Stimulated activated CD4-positive, alpha-beta T cell treated with anti-CD3 and anti-CD28 coated beads, Interleukin-4, amount 100 ng/mL, for 48 hours (primary cell): ENCODE data around the gene TMEM204.

Experiments
- DNase-seq, 2 donors: peaks; one replicate each; pipeline ENCODE4 v3.0.0-alpha.2; 2020; ENCODE audit warnings: low read depth in 2 of 2

The TMEM204 gene

DNA sequence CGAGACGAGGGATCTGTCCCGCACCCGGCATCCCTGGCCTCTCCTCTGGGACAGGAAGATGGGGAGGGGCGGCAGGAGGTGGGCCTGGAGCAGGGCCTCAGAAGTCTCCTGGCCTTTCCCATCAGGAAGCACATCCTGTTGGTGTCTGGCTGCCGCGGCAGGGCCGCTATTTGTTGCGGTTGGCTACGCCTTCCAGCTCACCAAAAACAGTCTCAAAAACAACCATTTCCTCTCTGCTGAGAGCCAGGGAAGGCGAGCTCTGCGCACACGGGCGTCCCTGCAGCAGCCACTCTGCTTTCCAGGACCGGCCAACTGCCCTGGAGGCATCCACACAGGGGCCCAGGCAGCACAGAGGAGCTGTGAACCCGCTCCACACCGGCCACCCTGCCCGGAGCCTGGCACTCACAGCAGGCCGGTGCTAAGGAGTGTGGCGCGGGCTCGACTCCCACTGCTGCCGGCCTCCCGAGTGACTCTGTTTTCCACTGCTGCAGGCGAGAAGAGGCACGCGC is at the start of gene TMEM204:
TMEM204 (plus strand) TSS at position 224 of the 509 bp plus-strand sequence. CDS start 610 bp downstream, outside the sequence.
- DNase-seq, result no peak

DNA sequence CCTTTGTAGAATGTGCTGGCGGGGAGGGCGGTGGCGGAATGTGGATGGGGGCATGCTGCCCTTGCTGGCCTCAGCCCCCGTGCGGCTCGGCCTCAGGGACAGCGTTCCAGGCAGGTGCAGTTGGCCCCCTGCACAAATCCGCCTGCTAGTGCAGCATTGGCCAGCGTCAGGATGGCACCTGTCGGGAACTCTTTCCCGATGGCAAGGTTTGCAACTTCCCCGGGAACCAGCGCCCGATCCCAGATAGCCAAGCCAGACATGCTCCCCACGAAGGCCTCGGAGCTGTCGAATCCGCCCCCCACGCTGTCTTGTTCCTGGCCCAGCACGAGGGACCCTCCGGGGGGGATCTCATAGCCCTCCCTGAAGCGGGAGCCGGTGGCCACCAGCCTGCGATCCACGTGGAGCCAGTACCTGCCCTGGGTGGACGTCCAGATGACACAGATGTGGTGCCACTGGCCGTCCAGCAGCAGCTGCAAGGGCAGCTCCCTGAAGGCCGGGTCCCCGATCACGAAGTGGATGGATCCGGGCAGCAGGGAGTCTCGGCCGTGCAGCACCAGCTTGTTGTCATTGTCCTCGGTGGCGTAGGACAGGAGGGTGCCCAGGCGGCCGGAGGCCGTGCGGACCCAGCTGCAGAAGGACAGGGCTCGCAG is 47.5 kb upstream of the TMEM204 start:
- no peak for DNase-seq

DNA sequence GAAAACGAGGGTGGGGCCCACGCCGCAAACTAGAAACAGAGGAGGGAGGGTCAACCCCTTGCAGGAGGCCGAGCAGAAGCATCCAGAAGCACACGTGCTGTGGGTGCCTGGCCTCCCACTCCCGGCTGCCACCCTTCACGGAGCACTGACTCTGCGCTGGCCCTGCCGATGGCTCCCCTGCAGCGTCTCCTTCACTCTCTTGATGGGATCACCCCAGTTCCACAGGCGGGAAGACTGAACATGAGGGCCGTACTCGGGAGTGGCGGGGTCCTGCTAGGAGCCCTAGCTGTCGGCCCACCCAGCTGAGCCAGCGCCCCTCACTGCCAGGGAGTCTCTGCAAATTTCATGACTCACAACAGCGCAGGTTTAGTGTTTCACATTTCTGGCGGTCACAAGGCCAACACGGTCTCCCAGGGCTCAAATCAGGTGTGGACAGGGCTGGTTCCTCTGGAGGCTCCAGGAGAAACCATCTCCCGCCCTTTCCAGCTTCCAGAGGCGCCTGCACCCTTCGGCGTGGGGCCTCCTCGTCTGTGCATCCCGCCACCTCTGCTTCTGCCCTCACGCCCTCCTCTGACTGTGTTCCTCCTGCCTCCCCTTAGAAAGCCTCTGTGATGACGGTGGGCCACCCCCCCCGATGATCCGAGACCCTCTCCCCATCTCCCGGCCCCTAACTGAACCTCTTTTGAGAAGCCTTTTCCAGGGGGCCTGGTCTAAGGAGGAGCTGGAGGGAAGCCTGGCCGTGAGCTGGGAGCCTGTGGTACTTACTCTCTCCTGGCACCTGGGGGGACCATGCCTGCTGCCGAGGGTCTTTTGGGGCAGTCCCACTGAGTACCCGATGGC is 46.7 kb upstream of the TMEM204 start:
- DNase-seq, result no peak

DNA sequence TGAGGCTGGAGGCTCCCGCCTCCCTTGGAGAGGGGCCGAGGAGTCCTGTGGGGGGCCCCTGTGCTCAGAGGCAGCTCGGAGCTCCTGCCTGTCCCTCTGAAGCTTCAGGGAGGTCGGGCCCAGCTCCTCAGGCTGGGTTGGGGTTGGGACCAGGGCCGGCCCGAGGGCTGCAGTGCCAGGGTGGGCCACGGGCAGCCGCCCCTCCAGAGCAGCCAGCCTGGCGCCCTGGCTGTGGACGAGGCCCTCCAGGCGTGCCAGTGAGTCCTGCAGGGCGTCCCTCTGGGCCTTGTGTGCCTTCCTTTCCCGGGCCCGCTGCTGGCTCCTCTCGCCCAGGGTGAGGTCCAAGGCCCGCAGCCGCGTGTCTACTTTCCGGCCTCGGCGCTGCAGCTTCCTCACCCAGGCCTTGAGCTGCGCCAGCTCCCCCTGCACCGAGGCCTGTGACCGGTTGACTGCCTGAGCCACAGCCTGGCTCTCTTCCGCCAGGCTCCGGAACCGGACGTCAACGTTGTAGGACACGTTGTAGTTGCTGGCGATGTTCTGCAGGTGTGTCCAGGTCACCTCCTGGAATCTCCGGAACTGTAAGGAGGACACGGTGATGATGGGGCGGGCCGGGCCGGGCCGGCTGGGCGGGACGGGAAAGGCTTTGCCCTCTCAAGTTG is 45.9 kb upstream of the TMEM204 start:
- no peak for DNase-seq

DNA sequence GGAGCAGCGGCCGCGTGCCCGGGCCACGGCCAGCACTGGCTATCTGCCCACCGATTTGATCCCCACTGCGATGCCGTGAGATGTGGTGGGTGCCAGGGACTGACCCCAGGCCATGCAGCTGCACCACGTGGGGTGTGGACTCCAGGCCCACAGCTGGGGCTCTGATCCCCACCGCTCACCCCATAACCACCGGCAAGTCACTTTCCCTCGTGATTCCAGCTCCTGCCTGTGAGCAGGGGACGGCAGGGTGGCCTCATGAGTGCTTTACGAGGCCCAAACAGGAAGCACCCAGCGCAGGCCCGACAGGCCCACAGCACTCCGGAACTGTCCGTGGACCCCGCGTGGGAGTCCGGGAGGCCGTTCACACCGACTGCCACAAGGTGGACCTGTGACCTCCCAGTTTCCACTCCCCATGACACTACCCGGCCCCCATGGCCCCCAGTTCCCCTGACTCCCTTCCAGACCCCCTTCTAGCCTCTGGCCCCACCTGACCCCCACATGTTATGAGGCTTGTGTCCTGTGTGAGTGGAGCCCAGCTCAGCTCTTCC is 45.3 kb upstream of the TMEM204 start:
- DNase-seq, result no peak

DNA sequence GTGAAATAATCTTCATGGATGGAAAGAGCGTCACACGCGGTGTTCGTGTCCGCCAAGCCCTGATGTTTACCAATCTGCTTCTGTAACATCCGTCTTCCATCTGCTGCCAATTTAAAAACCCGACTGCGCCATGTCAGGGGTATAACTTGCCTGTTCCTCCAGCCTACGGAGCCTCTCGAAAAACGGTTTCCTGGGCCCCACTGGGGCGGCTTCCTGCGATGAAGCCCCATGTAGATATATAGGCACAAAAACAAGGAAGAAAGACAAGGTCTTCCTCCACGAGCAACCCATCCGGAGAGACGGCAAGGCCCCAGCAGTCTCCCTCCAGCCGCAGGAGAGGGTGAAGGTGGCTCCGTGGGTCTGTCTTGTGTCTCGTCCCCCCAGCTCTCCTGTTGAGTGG is 44.8 kb upstream of the TMEM204 start, which contains the start of gene PTX4:
PTX4 (minus strand) TSS at position 326 of the 400 bp plus-strand sequence; CDS start at position 291, 35 bp downstream.
- DNase-seq, result no peak

DNA sequence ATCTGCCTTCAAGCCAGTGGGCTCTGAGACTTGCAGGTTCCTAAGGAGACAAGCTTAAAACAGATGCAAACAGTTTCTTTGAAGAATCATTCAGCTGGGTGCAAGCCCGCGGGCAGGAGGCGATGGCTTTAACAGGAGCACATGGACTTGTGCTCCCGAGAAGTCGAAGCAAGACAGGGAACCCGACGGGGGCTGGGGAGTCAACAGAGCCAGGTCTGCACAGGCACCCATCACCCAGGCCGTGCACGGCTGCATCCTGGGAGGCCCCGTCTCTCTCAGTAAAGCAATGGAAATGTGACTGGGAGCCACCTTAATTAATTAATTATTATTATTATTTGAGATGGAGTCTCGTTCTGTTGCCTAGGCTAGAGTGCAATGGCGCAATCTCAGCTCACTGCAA is 44.4 kb upstream of the TMEM204 start:
- DNase-seq, result no peak

DNA sequence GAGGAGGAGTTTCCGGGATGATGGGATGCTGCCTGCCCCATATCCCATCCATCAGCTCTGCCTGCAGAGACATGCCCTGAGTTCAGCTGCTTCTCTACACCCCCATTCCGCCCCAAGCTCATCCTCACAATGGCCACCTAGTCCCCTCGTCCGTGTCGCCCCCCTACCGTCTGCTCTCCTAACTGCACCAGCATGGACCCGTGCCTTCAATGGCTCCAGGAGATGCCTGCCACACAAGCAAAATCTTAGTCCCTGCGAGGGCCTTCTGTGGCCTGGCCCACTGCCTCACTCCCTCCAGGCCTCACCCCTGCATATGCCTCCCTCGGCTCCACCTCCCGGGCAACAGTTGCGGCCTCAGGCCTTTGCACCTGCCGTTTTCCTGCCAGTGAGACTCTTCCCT is 42.1 kb upstream of the TMEM204 start:
- DNase-seq, result no peak

DNA sequence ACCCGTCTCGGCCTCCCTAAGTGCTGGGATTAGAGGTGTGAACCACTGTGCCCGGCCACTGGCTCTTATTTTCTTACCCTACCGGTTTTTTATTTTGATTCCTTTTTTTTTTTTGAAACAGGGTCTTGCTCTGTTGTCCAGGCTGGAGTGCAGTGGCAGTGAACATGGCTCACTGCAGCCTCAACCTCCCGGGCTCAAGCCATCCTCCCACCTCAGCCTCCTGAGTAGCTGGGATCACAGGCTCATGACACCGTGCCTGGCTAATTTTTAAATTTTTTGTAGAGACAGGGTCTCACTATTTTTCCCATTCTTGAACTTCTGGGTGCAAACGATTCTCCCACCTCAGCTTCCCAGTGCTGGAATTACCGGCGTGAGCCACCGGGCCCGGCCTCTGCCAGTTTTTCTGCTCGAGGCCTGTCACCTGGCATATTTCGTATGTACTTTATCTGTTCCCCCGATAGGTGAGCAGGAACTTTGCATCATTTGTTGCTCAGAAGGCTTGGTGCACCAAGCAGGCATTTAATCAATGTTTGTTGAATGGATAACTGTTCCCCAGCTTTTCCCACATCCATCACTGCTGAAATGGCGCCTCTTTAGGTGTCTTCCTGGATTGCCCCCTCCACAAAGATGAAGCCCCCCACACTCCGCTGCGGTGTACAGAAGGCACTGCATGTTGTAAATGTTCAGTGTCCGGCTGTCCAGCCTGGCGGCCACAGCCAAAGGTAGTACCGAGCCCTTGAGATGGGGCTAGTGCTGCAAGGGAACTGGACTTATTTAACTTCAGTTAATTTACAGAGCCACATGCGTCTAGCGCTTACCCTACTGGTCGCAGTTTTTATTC is 41.2 kb upstream of the TMEM204 start:
- no peak for DNase-seq

DNA sequence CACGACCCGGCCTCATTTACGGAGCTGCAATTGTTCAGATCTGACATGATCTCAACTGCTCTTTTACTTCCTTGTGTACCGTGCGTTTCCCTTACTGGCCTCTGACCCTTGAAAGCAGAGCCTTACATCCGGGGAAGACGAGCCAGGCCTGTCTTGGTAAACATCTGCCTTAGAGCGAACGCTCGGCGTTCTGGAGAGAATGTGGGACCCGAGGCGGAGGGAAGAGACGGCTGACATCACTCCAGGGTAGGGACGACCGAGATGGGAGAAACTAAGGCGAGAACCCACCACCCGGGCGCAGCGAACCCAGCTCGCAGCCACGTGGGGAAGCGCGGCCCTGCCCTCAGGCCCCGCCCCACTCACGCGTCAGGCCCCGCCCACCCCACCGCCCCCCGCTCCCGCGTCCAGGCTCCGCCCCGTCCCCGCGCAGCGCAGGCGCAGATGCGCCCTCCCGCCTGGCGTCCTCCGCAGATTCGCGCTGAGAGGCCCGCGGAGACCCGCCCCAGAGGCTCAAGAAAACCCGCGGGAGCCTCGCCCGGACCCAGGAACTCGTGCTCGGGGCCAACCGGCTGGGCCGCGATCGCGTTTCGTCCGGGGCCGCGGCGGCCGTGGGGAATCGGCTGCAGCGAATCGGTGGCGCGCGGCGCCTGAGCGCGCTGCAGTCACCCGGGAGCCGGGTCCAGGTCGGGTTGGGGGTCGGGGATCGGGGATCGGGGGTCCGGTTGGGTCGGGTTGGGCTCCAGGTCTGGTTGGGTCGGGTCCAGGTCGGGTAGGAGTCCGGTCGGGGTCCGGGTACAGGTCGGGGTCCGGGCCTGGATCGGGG is 40.3 kb upstream of the TMEM204 start, which contains the start of gene TELO2:
TELO2 (plus strand) TSS at position 438 of the 823 bp plus-strand sequence. CDS start 922 bp downstream, outside the sequence.
- peak; percentile 73 to 87 for DNase-seq

DNA sequence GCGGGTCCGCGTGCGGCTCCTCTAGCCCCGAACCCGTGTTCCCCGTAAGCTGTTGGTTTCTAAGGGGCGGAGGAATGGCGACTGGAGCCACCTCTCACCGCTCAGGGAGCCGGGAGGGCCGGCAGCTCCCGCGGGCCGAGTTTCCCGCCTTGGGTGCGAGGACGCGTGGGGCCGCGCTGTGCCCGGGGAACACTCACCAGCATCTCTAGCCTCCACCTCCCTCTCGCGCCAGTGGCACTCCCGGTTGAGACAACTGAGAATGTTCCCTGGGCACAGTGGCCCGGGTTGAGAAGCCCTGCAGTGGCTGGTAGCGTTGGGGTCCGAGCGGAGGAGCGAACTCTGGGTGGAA is 39.7 kb upstream of the TMEM204 start:
- DNase-seq, result peak in 1 of 2 donors; percentile 11

DNA sequence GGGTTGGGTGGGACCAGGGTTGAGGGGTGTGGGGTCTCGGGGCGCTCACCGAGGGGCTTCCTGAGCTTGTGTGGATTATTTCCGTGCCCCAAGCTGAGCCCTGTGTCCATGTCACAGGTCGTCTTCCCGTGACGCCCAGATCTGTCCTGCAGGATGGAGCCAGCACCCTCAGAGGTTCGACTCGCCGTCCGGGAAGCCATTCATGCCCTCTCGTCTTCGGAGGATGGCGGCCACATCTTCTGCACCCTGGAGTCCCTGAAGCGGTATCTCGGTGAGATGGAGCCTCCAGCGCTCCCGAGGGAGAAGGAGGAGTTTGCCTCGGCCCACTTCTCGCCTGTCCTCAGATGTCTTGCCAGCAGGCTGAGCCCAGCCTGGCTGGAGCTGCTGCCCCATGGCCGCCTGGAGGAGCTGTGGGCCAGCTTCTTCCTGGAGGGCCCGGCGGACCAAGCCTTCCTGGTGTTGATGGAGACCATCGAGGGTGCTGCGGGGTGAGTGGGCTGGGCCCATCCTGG is 39.3 kb upstream of the TMEM204 start:
- no peak for DNase-seq

DNA sequence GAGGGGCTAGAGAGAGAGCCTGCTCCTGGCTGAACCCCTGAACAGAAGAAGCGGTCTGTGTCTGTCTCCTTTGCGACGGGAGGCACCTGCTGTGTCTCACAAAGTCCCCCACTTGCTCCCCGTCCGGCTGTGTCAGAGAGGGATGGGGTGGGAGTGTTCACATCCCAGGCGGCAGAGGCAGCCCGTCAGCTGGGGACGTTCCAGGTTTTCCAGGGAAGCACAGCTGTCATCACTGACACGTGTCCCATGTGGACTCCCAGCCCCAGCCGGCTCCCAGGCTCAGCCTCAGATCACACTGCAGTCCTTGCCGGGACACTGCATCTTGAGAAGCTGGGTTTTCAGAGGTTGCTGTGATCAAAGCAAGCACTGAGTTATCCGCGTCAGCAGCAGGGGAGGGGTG is 38.8 kb upstream of the TMEM204 start:
- DNase-seq, result no peak

DNA sequence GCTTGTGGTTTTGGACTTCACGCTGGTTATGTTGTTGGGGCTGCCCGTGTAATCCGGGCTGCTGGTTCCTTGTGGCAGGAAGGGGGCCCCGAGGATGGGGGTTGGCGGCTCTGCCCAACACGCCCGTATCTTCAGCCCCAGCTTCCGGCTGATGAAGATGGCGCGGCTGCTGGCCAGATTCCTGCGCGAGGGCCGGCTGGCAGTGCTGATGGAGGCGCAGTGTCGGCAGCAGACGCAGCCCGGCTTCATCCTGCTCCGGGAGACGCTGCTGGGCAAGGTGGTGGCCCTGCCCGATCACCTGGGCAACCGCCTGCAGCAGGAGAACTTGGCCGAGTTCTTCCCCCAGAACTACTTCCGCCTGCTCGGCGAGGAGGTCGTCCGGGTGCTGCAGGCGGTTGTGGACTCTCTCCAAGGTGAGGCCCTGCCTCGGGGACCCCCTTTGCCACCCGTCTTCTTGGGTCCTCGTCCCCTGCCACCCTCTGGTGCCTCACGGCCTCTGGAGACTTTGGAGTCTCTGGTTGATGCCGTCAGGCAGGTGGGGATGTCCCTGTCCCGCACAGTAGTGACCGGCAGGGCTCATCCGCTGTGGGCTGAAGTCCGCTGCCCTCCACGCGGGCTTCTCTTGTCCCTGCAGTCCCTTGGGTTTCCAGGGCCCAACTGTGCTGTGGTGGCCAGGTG is 38.1 kb upstream of the TMEM204 start:
- DNase-seq, result no peak

DNA sequence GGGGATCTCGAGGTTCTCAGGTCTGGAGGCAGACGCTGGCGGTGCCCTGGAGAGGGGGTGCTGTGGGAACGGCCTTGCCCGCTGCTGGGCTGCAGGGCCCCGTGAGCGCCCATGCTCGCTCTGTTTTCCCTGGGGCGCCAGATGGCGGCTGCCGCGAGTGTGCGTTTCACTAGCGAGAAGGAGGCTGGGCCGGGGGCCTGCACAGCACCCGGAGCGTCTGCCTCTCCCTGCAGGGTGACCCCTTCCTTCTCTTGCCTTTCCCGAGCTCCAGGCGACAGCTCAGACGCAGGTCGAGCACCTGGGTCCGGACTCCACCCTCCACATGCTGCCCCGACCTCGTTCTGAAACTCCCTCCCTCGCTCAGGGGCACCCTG is 37.6 kb upstream of the TMEM204 start:
- no peak for DNase-seq

DNA sequence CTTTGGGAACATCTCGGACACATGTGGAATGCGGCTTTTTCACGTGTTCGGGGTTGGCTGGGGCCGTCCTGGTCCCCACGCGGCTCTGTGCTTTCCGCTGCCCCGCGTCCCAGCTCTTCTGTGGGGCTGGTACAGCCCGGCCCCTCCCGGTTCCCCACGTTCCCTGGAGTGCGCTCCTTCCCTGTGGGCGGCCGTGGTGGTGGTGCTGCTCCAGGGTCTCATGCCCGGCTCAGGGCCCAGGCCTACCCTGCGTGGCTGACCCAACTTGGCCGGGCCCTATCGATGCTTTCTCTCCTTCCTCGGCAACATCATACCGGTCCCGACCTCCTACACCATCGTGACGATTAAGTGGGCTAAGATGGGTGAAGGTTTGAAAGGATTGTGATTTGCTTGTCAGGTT is 37.0 kb upstream of the TMEM204 start:
- no peak for DNase-seq

DNA sequence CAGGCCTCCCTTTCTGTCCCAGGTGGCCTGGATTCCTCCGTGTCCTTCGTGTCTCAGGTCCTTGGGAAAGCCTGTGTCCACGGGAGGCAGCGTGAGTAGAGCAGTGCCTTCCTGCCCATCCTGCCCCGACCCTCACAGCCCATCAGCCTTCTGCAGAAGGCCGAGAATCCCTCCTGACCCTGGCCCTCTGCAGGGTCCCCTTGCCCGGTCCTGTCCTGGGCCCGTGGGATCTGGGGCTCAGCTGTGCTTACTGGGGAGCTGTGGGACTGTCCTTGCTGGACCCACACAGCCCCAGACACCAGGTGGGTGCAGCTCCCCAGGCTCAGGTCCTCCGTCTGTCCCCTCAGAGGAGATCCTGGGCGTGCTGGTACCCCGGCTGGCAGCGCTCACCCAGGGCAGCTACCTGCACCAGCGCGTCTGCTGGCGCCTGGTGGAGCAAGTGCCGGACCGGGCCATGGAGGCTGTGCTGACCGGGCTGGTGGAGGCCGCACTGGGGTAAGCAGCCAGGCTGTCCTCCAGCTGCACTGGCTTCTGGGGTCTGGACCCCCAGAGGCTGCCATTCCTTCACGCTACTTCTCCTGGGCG is 36.4 kb upstream of the TMEM204 start:
- no peak for DNase-seq

DNA sequence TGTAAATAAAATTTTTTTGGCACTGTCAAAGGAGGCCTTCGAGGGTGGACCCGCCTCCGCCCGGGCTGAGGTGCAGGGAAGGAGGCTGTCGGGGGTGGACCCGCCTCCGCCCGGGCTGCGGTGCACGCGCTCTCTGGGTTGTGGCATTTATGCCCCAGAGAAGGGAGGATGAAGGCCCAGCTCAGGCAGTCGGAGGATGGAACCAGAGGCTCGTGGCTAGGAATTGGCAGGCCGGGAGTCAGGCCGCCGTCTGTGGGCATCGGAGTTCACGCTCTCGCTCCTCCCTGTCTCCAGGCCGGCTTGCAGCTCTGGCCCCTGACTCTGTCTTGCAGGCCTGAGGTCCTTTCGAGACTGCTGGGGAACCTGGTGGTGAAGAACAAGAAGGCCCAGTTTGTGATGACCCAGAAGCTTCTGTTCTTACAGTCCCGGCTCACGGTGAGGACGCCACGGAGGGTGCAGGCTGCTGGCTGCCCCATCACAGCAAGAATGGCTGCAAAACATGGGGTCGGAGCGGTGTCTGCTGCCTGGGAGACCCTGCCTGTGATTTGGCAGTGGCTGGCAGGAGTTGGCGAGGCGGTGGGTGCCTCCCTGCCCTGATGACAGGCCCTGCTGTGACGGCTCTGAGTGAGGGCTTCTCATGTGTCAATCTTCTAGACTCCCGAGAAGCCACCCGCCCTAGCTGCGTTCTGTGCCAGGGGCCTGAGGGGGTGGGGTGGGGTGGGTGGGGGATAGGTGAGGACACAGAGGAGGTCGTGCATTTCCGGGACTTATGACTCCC is 34.4 kb upstream of the TMEM204 start:
- DNase-seq, result no peak
